ENCODE results near the gene MOCOS. TPM values are rescaled to one million over a fixed set of nuclear protein-coding genes. Genes with fewer than 3 reads are reported as not detected.

The MOCOS gene
- total and polyA plus RNA-seq, 2 of the 13 experiments (the other 11 are each of a cell fraction or from before 2014, with no cell fraction given): 7.7 to 15.4 TPM

DNA sequence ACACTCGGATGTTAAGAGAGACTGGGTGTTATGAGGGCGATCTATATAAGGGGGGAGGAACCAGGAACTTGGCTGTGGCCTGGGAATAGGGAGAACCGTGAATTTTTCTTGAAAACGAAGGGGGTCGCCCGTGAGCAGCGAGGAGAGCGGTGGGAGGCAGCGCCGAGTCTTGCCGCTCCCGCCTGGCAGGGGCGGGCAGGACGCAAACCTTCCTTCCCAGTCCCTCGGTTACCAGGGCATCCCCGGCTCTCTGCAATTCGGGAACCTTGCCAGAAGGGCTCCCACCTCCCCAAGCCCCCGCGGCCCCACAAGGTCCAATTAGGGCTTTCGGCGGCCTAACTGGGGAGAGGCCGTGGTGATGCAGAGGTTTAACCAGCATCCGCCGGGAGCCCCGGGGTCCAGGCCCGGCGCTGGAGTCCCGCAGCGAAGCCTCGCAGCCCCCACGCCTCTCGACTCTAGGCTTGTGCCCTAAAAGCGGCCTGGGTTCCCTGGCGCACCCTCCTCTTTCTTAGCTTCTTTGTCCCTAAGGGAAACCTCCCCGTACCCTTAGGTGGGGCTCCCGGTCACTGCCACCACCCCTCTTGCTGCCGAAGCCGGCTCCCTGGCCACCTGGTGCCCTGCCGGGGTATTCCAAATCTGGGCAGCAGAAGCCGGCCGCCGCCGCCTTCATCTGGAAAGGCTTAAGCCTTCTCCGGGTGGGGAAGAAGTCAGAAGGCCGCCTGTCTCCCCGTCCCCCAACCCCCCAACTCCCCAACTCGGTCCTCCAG lies 109.5 kb downstream of the MOCOS start:
- peak; percentile 32 for DNase-seq (ENCODE audit: low spot score)
- Histone ChIP-seq H3K4me3 (replicated peaks in 1 of 3; ENCODE audit: insufficient read depth in 1 of 3, low read depth in 2 of 3, low read length in 3 of 3) (peak overlapping the region; percentile 47 to 67 (median 52); a peak in 5 of 6 replicates), H3K27ac (ENCODE audit: extremely low read length, insufficient read depth, low read length) (no peak overlapping the region), H3K9me3 (ENCODE audit: low read length) (no peaks in the 10 kb centered on the region), H3K9ac (ENCODE audit: insufficient read depth, low read depth, low read length) (no peak overlapping the region), H3K4me2 (ENCODE audit: low read depth, low read length) (peak overlapping the region; percentile 80), H4K20me1 (ENCODE audit: insufficient read depth, low read length) (no peaks in the 10 kb centered on the region), H3K4me1 (ENCODE audit: insufficient read depth, low read length) (peaks cover 9% of the 10 kb centered on the region; the same call in 1 of the 2 replicates), H3K79me2 (ENCODE audit: insufficient read depth, low read length) (no peaks in the 10 kb centered on the region), H3K36me3 (replicated peaks in 1 of 2; ENCODE audit: control insufficient read depth in 1 of 2, insufficient read depth in 2 of 2, low read length in 2 of 2) (no peaks in the 10 kb centered on the region), H3K27me3 (ENCODE audit: control insufficient read depth in 1 of 2, insufficient read depth in 2 of 2, low read length in 2 of 2) (peaks cover 0 to 50% of the 10 kb centered on the region in 2 experiments; a peak in 4 of 5 replicates), H2AFZ (ENCODE audit: low read length) (no peak overlapping the region)
- under 1% methylated on average over 25 of the region's 47 CpGs for WGBS (ENCODE audit: low lambda C conversion rate)
- peak; percentile 86 for ATAC-seq
- BruUV-seq (replicated peaks): no TSS peak
- peak; percentile 42 for FAIRE-seq
- ChIA-PET CTCF (ENCODE audit: low intra/inter-chr PET ratio, low total read pairs) (interaction anchor here (1.4 kb wide), 2 partner anchors 275 to 460 kb away, joined by 3 to 4 read pairs; no protein-coding TSS in a partner anchor), POLR2A (no interaction called here)
- in situ Hi-C loops (cut with HindIII; ENCODE audit: extremely low pct_ligation_motif_present, low pct_unique_long_range_greater_than_20kb) (loop anchor here (10.0 kb wide), 1 partner anchor 278 kb away; no protein-coding TSS in a partner anchor), intact Hi-C loops (cut with micrococcal nuclease; ENCODE audit: unreplicated experiment) (loop anchor here (2.0 to 5.0 kb wide), 2 partner anchors 116 to 275 kb away; no protein-coding TSS in a partner anchor)
- TF ChIP-seq KDM4B (CRISPR knock-in tag; IDR thresholded peaks at IDR 0.05) (no peak), ELF3 (CRISPR knock-in tag; IDR thresholded peaks at IDR 0.05) (no peak), KDM5A (IDR thresholded peaks at IDR 0.05; ENCODE audit: borderline replicate concordance, low read length) (no peak), NFIC (IDR thresholded peaks at IDR 0.05; ENCODE audit: low read length) (no peak), HNRNPLL (IDR thresholded peaks at IDR 0.05; ENCODE audit: low read depth, low read length, poor library complexity, severe bottlenecking) (peak; percentile 40), RXRB (CRISPR knock-in tag; IDR thresholded peaks at IDR 0.05; ENCODE audit: borderline replicate concordance) (no peak), ZMYM3 (CRISPR knock-in tag; IDR thresholded peaks at IDR 0.05) (no peak), SIN3B (IDR thresholded peaks at IDR 0.05; ENCODE audit: low read length) (no peak), KLF9 (CRISPR knock-in tag; IDR thresholded peaks at IDR 0.05; ENCODE audit: low read depth) (no peak), HOXA9 (CRISPR knock-in tag; IDR thresholded peaks at IDR 0.05; ENCODE audit: borderline replicate concordance) (no peak), YY1 (IDR thresholded peaks at IDR 0.05; ENCODE audit: insufficient read depth, insufficient replicate concordance, low read depth, low read length) (peak; percentile 26), SUZ12 (IDR thresholded peaks at IDR 0.05; ENCODE audit: low read depth, low read length) (no peak), FLYWCH1 (CRISPR knock-in tag; IDR thresholded peaks at IDR 0.05) (no peak), ZNF451 (CRISPR knock-in tag; IDR thresholded peaks at IDR 0.05) (no peak)
- TF ChIP-seq, protein P1, sequence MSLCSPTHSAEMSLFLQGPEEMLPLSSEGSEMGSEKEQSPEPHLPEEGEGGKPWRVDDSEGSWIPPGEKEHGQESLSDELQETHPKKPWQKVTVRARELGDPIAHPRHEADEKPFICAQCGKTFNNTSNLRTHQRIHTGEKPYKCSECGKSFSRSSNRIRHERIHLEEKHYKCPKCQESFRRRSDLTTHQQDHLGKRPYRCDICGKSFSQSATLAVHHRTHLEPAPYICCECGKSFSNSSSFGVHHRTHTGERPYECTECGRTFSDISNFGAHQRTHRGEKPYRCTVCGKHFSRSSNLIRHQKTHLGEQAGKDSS (CRISPR knock-in tag; IDR thresholded peaks at IDR 0.05; ENCODE audit: borderline replicate concordance, low read depth): no peak
- TF ChIP-seq, protein P2, sequence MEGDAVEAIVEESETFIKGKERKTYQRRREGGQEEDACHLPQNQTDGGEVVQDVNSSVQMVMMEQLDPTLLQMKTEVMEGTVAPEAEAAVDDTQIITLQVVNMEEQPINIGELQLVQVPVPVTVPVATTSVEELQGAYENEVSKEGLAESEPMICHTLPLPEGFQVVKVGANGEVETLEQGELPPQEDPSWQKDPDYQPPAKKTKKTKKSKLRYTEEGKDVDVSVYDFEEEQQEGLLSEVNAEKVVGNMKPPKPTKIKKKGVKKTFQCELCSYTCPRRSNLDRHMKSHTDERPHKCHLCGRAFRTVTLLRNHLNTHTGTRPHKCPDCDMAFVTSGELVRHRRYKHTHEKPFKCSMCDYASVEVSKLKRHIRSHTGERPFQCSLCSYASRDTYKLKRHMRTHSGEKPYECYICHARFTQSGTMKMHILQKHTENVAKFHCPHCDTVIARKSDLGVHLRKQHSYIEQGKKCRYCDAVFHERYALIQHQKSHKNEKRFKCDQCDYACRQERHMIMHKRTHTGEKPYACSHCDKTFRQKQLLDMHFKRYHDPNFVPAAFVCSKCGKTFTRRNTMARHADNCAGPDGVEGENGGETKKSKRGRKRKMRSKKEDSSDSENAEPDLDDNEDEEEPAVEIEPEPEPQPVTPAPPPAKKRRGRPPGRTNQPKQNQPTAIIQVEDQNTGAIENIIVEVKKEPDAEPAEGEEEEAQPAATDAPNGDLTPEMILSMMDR (CRISPR knock-in tag; IDR thresholded peaks at IDR 0.05): peak; percentile 76
- TF ChIP-seq, protein P3, sequence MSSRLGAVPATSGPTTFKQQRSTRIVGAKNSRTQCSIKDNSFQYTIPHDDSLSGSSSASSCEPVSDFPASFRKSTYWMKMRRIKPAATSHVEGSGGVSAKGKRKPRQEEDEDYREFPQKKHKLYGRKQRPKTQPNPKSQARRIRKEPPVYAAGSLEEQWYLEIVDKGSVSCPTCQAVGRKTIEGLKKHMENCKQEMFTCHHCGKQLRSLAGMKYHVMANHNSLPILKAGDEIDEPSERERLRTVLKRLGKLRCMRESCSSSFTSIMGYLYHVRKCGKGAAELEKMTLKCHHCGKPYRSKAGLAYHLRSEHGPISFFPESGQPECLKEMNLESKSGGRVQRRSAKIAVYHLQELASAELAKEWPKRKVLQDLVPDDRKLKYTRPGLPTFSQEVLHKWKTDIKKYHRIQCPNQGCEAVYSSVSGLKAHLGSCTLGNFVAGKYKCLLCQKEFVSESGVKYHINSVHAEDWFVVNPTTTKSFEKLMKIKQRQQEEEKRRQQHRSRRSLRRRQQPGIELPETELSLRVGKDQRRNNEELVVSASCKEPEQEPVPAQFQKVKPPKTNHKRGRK (CRISPR knock-in tag; IDR thresholded peaks at IDR 0.05): no peak
- TF ChIP-seq, protein P4, sequence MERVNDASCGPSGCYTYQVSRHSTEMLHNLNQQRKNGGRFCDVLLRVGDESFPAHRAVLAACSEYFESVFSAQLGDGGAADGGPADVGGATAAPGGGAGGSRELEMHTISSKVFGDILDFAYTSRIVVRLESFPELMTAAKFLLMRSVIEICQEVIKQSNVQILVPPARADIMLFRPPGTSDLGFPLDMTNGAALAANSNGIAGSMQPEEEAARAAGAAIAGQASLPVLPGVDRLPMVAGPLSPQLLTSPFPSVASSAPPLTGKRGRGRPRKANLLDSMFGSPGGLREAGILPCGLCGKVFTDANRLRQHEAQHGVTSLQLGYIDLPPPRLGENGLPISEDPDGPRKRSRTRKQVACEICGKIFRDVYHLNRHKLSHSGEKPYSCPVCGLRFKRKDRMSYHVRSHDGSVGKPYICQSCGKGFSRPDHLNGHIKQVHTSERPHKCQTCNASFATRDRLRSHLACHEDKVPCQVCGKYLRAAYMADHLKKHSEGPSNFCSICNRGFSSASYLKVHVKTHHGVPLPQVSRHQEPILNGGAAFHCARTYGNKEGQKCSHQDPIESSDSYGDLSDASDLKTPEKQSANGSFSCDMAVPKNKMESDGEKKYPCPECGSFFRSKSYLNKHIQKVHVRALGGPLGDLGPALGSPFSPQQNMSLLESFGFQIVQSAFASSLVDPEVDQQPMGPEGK (CRISPR knock-in tag; IDR thresholded peaks at IDR 0.05): peak; percentile 26; the same call in 1 of the 2 replicates
